Skeletal muscle tissue (tissue), 4 donors: ENCODE measurements around the gene SPATA6L. TPM values are rescaled to one million over a fixed set of nuclear protein-coding genes. Genes with fewer than 3 reads are reported as not detected.
A peak's percentile ranks its signal among the peaks of the same experiment; 100 is the strongest.
"Not testable (repeated sequence)": the region's sequence is repeated elsewhere in the genome, so short reads cannot be mapped to it uniquely, and the experiment has no call there.

ENCODE experiments used
- H3K27ac ChIP-seq: one replicate; pipeline ENCODE4 v1.7.0; 2013; ENCODE audit warnings: mild to moderate bottlenecking, low read depth, low read length, inconsistent platforms
- H3K27me3 ChIP-seq, 3 donors: one replicate each; pipeline ENCODE4 v1.7.0; 2013; ENCODE audit warnings: low read length in 3 of 3; ENCODE audit not compliant: control insufficient read depth in 3 of 3, insufficient read depth in 3 of 3
- H3K36me3 ChIP-seq, 3 donors: one replicate each; pipeline ENCODE4 v1.7.0; 2013; ENCODE audit warnings: low read length in 3 of 3; ENCODE audit not compliant: control insufficient read depth in 3 of 3, insufficient read depth in 3 of 3
- H3K4me1 ChIP-seq, 3 donors: one replicate each; pipeline ENCODE4 v1.7.0; 2013; ENCODE audit warnings: low read length in 3 of 3, mild to moderate bottlenecking in 3 of 3; ENCODE audit not compliant: control insufficient read depth in 3 of 3, insufficient read depth in 3 of 3
- H3K4me3 ChIP-seq, 3 donors: one replicate each; pipeline ENCODE4 v1.7.0; 2013; ENCODE audit warnings: low read length in 3 of 3
- H3K9ac ChIP-seq, 3 donors: one replicate each; pipeline ENCODE4 v1.7.0; 2013; ENCODE audit warnings: low read length in 3 of 3, mild to moderate bottlenecking in 3 of 3, moderate library complexity in 2 of 3, low read depth in 1 of 3
- H3K9me3 ChIP-seq, 3 donors: one replicate each; pipeline ENCODE4 v1.7.0; 2013; ENCODE audit warnings: low read length in 3 of 3; ENCODE audit not compliant: control insufficient read depth in 3 of 3
- total RNA-seq: library from RNA; depleted of rRNA; stranded (reverse); fragments of >200 nt; gene quantifications from one replicate; pipeline ENCODE4 v1.2.3, GENCODE V29; 2014
- donor health status: Osteomylitis.

Gene SPATA6L
- total RNA-seq, 1 donor from 2014 or later: 1.6 TPM

DNA sequence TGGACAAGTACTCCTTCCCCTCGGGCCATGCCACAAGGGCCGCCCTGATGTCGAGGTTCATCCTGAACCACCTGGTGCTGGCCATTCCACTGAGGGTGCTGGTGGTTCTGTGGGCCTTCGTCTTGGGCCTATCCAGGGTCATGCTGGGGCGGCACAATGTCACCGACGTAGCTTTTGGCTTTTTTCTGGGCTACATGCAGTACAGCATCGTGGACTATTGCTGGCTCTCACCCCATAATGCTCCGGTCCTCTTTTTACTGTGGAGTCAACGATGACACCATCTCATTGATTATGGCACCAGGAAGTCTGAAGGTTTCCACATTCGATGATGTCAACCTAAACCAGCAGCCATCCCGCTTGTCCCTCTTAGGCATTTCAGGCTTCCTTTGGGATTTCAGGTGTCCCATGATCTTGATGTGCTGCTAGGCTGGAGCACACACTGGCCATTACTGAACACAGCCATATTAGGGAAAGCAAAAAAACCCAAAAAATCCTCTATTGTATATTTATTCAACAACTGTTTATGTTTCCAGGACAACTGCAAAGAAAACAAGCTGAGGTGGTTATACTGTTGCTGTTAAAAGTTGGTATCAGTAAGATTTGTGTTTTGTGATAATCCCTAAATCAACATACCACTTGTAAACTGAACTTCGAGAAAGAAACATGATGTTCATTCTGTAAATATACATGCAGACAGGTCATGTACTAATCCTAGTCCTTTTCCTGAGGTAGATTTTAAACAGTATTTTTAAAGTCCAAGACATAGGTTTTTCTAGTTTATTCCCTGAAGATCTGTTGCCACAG lies 3.1 kb downstream of the SPATA6L start:
- H3K36me3 ChIP-seq: no peaks in the 10 kb centered on the region
- H3K9ac ChIP-seq: peak overlapping the region; percentile 82 to 90 (median 84)
- peak overlapping the region; percentile 80 to 89 (median 85) for H3K4me3 ChIP-seq
- no peaks in the 10 kb centered on the region for H3K27me3 ChIP-seq
- H3K4me1 ChIP-seq: peaks cover 20 to 29% (median 22%) of the 10 kb centered on the region in 3 donors
- H3K9me3 ChIP-seq: no peaks in the 10 kb centered on the region
- no peak overlapping the region for H3K27ac ChIP-seq

DNA sequence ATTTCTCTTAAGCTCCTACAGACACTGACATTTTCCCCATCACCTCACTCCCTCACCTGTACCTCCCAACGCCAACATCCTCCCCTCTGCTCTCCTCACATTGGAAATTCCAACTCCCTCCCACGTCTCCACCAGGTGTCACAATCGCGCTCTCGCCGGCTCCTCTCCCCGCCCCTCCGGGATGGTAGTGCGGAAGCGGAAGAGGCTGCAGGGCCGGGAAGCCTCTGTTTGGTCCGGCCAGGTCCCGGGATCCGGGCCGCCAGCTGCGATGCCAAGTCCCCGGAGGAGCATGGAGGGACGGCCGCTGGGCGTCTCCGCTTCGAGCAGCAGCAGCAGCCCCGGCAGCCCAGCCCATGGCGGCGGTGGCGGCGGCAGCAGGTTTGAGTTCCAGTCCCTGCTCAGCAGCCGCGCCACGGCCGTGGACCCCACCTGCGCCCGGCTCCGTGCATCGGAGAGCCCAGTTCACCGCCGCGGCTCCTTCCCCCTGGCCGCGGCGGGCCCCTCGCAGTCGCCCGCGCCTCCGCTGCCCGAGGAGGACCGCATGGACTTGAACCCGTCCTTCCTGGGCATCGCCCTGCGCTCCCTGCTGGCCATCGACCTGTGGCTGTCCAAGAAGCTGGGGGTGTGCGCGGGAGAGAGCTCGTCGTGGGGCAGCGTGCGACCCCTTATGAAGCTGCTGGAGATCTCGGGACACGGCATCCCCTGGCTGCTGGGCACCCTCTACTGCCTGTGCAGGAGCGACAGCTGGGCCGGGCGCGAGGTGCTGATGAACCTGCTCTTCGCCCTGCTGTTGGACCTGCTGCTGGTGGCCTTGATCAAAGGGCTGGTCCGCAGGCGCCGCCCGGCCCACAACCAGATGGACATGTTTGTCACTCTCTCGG lies 3.9 kb downstream of the SPATA6L start, which contains the start of gene PLPP6:
TSS of gene PLPP6 (plus strand) at position 187 of the 881 bp plus-strand sequence. CDS start at position 269, 82 bp downstream.
- H3K27me3 ChIP-seq: no peaks in the 10 kb centered on the region
- H3K36me3 ChIP-seq: no peaks in the 10 kb centered on the region
- peak within 1 kb of the TSS; percentile 62 for H3K27ac ChIP-seq
- H3K4me1 ChIP-seq: peaks cover 20 to 29% (median 22%) of the 10 kb centered on the region in 3 donors
- H3K9me3 ChIP-seq: no peaks in the 10 kb centered on the region
- peak within 1 kb of the TSS; percentile 80 to 89 (median 85) for H3K4me3 ChIP-seq
- peak within 1 kb of the TSS; percentile 82 to 90 (median 84) for H3K9ac ChIP-seq

DNA sequence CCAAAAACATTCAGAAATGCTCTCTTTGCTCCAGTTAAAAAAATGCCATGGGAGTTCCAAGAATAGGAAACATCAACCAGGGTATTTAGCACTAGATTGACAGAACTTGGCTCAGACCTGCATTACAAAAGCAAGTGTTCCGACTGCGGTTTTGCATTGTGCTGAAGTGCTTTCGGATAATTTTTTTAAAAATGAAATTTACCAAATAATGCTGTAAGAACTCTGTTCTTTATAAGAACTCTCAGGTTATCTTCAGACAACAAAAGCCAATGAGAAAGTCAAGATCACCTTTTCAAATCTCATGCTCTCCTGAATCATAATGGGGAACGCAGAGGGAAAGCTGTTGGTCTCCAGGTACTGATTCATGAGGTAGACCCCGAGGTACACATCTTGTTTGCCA lies 4.7 kb downstream of the SPATA6L start:
- Histone ChIP-seq H3K36me3 (no peaks in the 10 kb centered on the region), H3K4me1 (peaks cover 19 to 29% (median 20%) of the 10 kb centered on the region in 3 donors), H3K27ac (peak overlapping the region; percentile 62), H3K4me3 (peak overlapping the region; percentile 80 to 89 (median 85)), H3K9me3 (no peaks in the 10 kb centered on the region), H3K27me3 (no peaks in the 10 kb centered on the region), H3K9ac (peak overlapping the region; percentile 82 to 90 (median 84))

DNA sequence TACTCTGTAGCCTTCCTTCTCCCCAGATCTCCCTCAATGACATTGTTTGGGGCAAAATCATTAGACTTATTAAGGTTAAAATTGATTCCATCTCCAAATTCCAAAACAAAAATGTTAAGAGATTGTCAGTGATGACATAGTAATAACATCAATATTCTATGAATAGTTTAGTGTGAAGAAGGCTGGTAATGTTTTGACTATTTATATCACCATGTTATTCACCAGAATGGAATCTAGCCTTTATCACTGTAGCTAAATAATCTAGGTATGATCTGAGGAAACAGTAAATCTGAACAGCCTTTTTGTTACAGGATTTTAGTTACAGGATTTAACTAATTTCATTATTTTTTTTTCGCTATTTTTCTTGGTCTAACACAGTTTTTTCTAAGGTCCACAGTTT lies 5.1 kb downstream of the SPATA6L start:
- Histone ChIP-seq H3K4me1 (peaks cover 16 to 25% (median 18%) of the 10 kb centered on the region in 3 donors), H3K27ac (no peak overlapping the region), H3K27me3 (no peaks in the 10 kb centered on the region), H3K9ac (no peak overlapping the region), H3K9me3 (no peaks in the 10 kb centered on the region), H3K4me3 (no peak overlapping the region), H3K36me3 (no peaks in the 10 kb centered on the region)

DNA sequence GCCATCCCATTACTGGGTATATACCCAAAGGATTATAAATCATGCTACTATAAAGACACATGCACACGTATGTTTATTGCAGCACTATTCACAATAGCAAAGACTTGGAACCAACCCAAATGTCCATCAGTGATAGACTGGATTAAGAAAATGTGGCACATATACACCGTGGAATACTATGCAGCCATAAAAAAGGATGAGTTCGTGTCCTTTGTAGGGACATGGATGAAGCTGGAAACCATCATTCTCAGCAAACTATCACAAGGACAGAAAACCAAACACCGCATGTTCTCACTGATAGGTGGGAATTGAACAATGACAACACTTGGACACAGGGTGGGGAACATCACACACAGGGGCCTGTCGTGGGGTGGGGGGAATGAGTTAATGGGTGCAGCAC lies 5.6 kb downstream of the SPATA6L start:
- not testable (repeated sequence) for H3K9me3 ChIP-seq, H3K36me3 ChIP-seq, H3K27me3 ChIP-seq, H3K9ac ChIP-seq, H3K4me3 ChIP-seq, H3K27ac ChIP-seq
- H3K4me1 ChIP-seq: peaks cover 13 to 22% (median 16%) of the 10 kb centered on the region in 3 donors

DNA sequence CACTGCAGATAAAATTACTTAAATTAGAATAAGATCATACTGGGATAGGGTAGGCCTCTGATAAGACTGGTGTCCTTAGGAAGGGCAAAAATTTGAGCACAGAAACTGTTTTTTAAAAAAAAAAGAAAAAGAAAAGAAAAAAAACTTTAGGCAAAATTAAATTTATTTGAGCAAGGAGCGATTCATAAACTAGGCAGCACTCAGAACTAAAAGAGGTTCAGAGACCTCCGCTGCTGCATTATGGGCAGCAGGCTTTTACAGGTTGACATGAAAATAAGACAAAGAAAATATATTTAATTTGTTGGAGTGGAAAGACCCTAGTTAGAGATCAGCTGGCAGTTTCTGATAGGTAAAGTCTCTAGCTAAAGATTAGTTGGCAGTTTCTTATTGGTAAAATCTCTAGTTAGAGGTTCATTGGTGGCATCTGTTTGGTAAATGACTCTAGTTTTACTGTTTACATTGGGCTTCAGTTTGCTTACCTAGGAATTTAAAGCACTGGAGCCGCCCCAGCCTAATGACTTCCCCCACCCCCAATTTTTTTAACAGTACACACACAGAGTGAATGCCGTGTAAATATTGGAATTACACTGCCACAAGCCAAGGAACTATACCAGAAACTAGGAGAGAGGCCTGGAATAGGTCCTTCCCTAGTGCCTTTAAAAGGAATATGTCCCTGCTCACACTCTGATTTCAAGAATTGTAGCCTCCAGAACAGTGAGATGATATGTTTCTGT lies 8.7 kb downstream of the SPATA6L start:
- Histone ChIP-seq H3K9me3 (no peaks in the 10 kb centered on the region), H3K9ac (no peak overlapping the region), H3K4me3 (no peak overlapping the region), H3K27ac (no peak overlapping the region), H3K4me1 (peaks cover 5 to 10% (median 7%) of the 10 kb centered on the region in 3 donors), H3K27me3 (no peaks in the 10 kb centered on the region), H3K36me3 (no peaks in the 10 kb centered on the region)

DNA sequence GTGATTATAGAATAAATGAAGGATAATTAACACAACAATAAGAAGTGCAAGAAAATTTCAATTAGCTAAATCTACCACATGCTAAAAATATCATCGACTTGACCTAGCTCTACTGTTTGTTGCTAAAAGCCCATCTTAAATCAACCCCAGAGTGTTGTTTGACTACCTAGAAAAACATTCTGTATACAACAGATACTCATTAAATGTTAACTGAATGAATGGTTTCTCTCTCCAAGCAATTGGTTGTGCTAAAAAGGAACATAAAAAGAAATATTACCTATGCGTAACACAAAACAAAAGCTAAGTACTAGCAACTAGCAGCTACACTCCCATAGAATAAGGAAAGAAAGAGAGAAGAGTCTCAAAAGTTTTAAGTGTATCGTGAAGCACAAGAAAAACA lies 9.7 kb downstream of the SPATA6L start:
- Histone ChIP-seq H3K4me1 (peaks cover 2% of the 10 kb centered on the region in 3 donors), H3K27ac (no peak overlapping the region), H3K36me3 (no peaks in the 10 kb centered on the region), H3K9me3 (no peaks in the 10 kb centered on the region), H3K9ac (no peak overlapping the region), H3K4me3 (no peak overlapping the region), H3K27me3 (no peaks in the 10 kb centered on the region)

DNA sequence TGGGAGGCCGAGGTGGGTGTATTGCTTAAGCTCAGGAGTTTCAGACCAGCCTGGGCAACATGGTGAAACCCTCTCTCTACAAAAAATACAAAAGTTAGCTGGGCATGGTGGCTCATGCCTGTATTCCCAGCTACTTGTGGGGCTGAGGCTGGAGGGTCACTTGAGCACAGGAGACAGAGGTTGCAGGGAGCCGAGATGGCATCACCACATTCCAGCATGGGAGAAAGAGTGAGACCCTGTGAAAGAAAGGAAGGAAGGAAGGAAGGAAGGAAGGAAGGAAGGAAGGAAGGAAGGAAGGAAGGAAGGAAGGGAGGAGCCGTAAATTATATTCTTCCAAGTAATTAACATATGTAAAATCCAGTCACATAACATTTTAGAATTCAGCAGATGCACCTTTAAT lies 10.1 kb downstream of the SPATA6L start:
- H3K4me3 ChIP-seq, H3K4me1 ChIP-seq, H3K27ac ChIP-seq, H3K36me3 ChIP-seq, H3K9me3 ChIP-seq, H3K27me3 ChIP-seq, H3K9ac ChIP-seq: not testable (repeated sequence)

DNA sequence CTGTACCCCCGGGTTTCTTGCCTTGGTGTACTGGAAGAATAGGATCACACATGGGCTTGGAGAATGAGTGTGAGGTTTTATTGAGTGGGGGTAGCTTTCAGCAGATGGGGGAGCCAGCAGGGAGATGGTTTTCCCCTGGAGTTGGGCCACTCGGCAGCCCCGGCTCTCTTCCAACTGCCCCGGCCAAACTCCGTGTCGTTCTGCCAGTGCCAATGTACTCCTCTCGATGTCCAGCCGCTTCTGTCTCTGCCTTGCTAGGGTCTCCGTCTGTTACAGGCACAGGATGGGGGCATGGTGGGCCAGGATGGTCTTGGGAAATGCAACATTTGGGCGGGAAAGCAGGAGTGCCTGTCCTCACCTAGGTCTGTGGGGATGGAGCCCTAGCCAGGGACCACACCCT lies 11.7 kb downstream of the SPATA6L start:
- Histone ChIP-seq H3K9ac (no peak overlapping the region), H3K9me3 (no peaks in the 10 kb centered on the region), H3K4me1 (no peaks in the 10 kb centered on the region), H3K27me3 (no peaks in the 10 kb centered on the region), H3K36me3 (no peaks in the 10 kb centered on the region), H3K4me3 (no peak overlapping the region), H3K27ac (no peak overlapping the region)
